BE2C (cell line): ENCODE data around the gene PRR20B. TPM values are rescaled to one million over a fixed set of nuclear protein-coding genes. Genes with fewer than 3 reads are reported as not detected.
"Not testable (repeated sequence)": the region's sequence is repeated elsewhere in the genome, so short reads cannot be mapped to it uniquely, and the experiment has no call there.

Source experiments
- DNase-seq: peaks from one replicate; pipeline ENCODE4 v3.0.0-alpha.2; 2020
- H3K27me3 ChIP-seq: fragments of 250-450 bp; sonication (Bioruptor Pico); 2 replicates; pipeline ENCODE4 v1.5.1; 2020; ENCODE audit warnings: mild to moderate bottlenecking
- H3K36me3 ChIP-seq: fragments of 250-450 bp; sonication (Bioruptor Pico); 2 replicates; pipeline ENCODE4 v1.5.1; 2020; ENCODE audit warnings: mild to moderate bottlenecking
- H3K4me1 ChIP-seq: fragments of 250-450 bp; sonication (Bioruptor Pico); 2 replicates; pipeline ENCODE4 v1.5.1; 2020
- H3K4me3 ChIP-seq: 2 replicates; pipeline ENCODE4 v1.5.1; 2011; ENCODE audit warnings: low read depth, low read length
- H3K9me3 ChIP-seq: fragments of 250-450 bp; sonication (Bioruptor Pico); 2 replicates; pipeline ENCODE4 v1.5.1; 2020
- polyA plus RNA-seq: library from polyadenylated mRNA; unstranded; fragments of >200 nt; gene quantifications from one replicate; pipeline ENCODE4 v1.2.1, GENCODE V29; 2012; ENCODE audit warnings: low read depth, missing spikeins; ENCODE audit not compliant: insufficient read length, insufficient read depth
- TF ChIP-seq, protein P1 (sequence below): IDR thresholded peaks from 2 replicates; pipeline ENCODE4 v1.5.1; 2012; ENCODE audit warnings: mild to moderate bottlenecking, low read depth, low read length

Gene PRR20B
- polyA plus RNA-seq = 0.62 TPM

DNA sequence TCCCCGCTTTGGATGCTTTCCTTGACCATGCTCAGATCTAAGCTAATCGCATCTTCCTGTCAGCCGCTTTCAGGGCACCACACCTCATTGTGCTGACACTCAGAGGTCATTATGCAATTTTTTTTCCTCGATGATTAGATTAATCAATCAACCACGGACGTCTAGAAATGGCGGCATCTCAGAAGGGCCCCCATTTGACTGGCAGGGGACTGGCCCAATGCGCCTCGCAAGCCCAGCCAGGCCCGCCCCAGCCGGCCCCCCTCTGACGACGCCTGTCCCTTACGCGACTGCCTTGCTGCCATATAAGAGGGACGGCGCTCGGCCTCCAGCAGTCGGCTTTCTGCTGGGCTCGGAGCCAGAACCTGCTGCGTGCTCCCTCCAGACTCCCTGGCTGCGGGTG lies at the start of gene PRR20B:
Gene PRR20B (plus strand): TSS at position 301 of the 400 bp plus-strand sequence. CDS start 387 bp downstream, outside the sequence.
- H3K9me3 ChIP-seq, DNase-seq, H3K27me3 ChIP-seq, H3K36me3 ChIP-seq, H3K4me1 ChIP-seq, H3K4me3 ChIP-seq: not testable (repeated sequence)

DNA sequence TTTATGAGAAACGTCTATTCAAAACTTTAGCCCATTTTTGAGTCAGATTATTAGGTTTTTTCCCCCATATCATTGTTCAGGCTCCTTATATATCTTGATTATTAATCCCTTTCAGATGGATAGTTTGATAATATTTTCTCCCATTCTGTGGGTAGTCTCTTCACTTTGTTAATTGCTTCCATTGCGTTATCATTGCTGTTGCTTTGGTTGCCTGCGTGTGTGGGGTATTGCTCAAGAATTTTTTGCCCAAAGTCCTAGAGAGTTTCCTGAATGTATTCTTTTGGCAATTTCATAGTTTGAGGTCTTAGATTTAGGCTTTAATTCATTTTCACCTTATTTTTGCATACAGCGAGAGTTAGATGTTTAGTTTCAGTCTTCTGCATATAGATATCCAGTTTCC lies 32.3 kb upstream of the PRR20B start:
- no peaks in the 10 kb centered on the region for H3K36me3 ChIP-seq
- TF ChIP-seq, protein P1, sequence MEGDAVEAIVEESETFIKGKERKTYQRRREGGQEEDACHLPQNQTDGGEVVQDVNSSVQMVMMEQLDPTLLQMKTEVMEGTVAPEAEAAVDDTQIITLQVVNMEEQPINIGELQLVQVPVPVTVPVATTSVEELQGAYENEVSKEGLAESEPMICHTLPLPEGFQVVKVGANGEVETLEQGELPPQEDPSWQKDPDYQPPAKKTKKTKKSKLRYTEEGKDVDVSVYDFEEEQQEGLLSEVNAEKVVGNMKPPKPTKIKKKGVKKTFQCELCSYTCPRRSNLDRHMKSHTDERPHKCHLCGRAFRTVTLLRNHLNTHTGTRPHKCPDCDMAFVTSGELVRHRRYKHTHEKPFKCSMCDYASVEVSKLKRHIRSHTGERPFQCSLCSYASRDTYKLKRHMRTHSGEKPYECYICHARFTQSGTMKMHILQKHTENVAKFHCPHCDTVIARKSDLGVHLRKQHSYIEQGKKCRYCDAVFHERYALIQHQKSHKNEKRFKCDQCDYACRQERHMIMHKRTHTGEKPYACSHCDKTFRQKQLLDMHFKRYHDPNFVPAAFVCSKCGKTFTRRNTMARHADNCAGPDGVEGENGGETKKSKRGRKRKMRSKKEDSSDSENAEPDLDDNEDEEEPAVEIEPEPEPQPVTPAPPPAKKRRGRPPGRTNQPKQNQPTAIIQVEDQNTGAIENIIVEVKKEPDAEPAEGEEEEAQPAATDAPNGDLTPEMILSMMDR = no peak
- H3K4me1 ChIP-seq = no peaks in the 10 kb centered on the region
- DNase-seq = no peak
- H3K27me3 ChIP-seq = no peaks in the 10 kb centered on the region
- H3K9me3 ChIP-seq = no peaks in the 10 kb centered on the region
- H3K4me3 ChIP-seq = no peak overlapping the region

DNA sequence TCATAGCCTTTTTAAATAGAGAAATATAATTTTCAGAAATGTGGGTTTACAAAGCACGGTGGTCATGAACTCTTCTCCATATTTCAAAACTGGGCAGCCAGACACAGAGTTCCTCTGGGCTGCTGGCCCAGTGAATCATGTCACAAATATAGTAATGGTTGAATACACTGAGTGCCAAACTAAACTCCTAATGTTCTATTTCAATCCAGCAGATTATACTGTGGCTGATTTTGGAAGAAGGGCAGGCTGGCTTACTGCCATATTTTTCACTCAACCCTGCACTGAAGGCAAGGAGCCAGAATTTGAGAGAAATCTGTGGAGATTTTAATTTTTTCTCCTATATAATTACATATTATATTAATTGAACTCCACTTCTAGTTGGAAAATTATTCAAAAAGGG lies 23.6 kb upstream of the PRR20B start:
- Histone ChIP-seq H3K9me3 (no peaks in the 10 kb centered on the region), H3K4me1 (no peaks in the 10 kb centered on the region), H3K27me3 (no peaks in the 10 kb centered on the region), H3K36me3 (no peaks in the 10 kb centered on the region), H3K4me3 (no peak overlapping the region)
- DNase-seq = no peak
- TF ChIP-seq, protein P1 = no peak

DNA sequence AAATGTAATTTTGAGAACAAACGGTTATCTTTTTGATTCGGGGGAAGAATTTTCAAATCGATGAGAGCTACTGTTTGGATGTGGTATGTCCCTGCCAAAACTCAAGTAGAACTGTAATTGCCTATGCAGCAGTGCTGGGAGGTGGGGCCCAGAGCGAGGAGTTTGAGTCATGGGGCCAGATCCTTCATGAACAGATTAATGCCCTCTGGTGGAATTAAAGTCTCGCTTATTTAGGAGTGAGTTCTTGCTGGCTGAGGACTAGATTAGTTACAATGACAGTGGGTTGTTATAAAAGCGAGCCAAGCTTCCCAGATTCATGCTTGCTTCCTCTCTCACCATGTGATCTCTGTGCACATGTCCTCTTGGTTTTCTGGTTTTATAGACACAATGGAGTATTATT lies 18.4 kb upstream of the PRR20B start:
- Histone ChIP-seq H3K4me1 (no peaks in the 10 kb centered on the region), H3K27me3 (no peaks in the 10 kb centered on the region), H3K9me3 (no peaks in the 10 kb centered on the region), H3K4me3 (no peak overlapping the region), H3K36me3 (no peaks in the 10 kb centered on the region)
- DNase-seq = no peak
- TF ChIP-seq, protein P1 = 0 out of 2 replicates have a peak, but pooled peaks have one; percentile 8

DNA sequence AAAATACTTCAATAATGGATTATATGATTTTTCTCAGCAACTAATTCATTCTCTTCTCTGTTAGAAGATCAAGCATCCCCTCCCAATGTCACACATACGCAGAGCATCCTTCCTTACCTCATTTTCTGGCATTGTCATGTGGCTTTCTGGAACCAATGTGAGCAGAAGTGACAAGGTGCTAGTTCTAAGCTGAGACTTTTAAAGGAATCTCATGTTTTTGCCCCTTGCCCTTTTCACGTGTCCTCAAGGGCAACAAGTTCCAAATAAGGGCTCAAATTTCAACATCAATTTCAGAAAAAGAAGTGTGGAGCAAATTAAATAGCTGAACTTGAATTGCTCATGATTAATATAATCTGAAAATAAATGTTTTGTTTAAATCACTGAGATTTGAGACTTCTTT lies 11.2 kb upstream of the PRR20B start:
- H3K36me3 ChIP-seq = no peaks in the 10 kb centered on the region

DNA sequence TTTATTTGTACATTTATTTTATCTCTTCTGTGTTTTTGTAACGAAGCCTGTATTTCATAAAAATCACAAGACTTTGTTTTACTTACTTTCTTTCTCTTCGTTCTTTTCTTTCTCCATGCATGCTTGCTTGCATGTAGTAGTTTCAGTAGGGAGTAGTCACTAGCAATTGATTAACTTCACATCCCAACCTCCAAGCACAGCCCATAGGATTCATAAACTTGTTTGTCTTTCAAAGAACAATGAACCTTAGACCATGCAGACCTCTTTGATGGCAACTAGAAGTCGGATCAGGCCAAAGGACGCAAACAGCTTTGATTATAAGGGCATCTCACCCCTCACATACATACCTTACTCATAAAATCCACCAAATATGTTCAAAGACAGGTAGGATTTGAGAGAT lies 9.7 kb upstream of the PRR20B start:
- no peaks in the 10 kb centered on the region for H3K36me3 ChIP-seq
- no peaks in the 10 kb centered on the region for H3K9me3 ChIP-seq
- H3K27me3 ChIP-seq = no peaks in the 10 kb centered on the region
- TF ChIP-seq, protein P1 = no peak
- no peak for DNase-seq
- no peaks in the 10 kb centered on the region for H3K4me1 ChIP-seq
- H3K4me3 ChIP-seq = no peak overlapping the region

More for the DNA sequence above, 11.2 kb upstream of the PRR20B start:
- DNase-seq = no peak
- no peaks in the 10 kb centered on the region for H3K27me3 ChIP-seq
- H3K9me3 ChIP-seq = no peaks in the 10 kb centered on the region
- no peaks in the 10 kb centered on the region for H3K4me1 ChIP-seq
- TF ChIP-seq, protein P1 = no peak
- H3K4me3 ChIP-seq = no peak overlapping the region

DNA sequence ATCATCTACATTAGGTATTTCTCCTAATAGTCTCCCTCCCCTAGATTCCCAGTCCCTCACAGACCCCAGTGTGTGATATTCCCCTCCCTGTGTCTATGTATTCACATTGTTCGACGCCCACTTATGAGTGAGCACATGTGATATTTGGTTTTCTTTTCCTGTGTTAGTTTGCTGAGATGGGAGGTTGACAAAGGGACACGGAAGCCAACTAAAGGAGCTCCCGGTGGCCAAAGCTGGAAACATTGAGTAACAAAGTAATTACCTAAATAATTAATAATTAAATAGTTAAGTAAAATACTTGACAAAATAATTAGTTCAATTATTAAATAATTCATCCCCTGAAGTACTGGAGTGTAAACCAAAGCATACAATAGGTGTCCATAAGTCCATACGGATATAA lies 8.3 kb upstream of the PRR20B start:
- Histone ChIP-seq H3K4me3 (no peak overlapping the region), H3K36me3 (no peaks in the 10 kb centered on the region), H3K27me3 (no peaks in the 10 kb centered on the region), H3K4me1 (no peaks in the 10 kb centered on the region), H3K9me3 (no peaks in the 10 kb centered on the region)
- TF ChIP-seq, protein P1 = no peak
- no peak for DNase-seq

DNA sequence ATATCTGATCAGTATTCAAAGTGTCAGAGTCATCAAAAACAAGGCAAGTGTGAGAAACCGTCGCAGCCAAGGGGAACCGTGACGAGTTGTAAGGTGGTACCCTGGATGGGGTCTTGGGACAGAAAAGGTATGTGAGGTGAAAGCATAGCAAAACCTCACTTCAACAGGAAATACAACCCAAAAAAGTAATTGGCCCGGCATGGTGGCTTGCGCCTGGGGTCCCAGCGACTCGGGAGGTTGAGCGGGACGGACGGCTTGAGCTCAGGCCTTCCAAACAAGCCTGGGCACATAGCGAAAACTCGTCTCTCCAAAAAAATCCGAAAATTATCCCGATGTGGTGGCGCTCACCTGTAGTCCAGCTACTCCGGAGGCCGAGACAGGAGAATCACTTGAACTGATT lies 7.5 kb upstream of the PRR20B start:
- not testable (repeated sequence) for DNase-seq, H3K27me3 ChIP-seq, H3K4me3 ChIP-seq, H3K4me1 ChIP-seq, H3K9me3 ChIP-seq, H3K36me3 ChIP-seq

DNA sequence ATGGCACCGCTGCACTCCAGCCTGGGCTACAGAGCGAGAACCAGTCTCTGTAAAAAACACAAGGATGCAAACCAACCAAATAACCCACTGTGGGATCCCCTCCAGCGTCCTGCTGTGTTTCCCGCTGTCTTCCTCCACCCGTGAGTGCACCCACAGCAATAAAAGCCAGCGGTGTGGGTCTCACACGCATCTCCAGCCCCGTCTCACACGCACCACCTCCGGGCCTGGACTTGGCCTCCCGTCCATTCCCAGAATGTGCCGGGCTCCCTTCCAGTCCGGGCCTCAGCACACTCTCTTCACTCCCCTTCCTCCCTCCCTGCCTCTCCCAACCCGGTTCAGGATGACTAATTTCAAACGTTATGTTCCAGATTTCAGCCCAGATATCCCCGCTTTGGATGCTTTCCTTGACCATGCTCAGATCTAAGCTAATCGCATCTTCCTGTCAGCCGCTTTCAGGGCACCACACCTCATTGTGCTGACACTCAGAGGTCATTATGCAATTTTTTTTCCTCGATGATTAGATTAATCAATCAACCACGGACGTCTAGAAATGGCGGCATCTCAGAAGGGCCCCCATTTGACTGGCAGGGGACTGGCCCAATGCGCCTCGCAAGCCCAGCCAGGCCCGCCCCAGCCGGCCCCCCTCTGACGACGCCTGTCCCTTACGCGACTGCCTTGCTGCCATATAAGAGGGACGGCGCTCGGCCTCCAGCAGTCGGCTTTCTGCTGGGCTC lies 6.9 kb upstream of the PRR20B start, which contains the start of gene PRR20A:
Gene PRR20A (plus strand): TSS at position 684 of the 734 bp plus-strand sequence. CDS start 387 bp downstream, outside the sequence.
- DNase-seq, H3K36me3 ChIP-seq, H3K9me3 ChIP-seq, H3K4me1 ChIP-seq, H3K27me3 ChIP-seq, H3K4me3 ChIP-seq: not testable (repeated sequence)
